Fibroblast of skin of right biceps (primary cell): ENCODE measurements around the gene DUSP3.

Experiments used
- DNase-seq: peaks from one replicate; pipeline ENCODE4 v3.0.0-alpha.2; 2013

Gene DUSP3

DNA sequence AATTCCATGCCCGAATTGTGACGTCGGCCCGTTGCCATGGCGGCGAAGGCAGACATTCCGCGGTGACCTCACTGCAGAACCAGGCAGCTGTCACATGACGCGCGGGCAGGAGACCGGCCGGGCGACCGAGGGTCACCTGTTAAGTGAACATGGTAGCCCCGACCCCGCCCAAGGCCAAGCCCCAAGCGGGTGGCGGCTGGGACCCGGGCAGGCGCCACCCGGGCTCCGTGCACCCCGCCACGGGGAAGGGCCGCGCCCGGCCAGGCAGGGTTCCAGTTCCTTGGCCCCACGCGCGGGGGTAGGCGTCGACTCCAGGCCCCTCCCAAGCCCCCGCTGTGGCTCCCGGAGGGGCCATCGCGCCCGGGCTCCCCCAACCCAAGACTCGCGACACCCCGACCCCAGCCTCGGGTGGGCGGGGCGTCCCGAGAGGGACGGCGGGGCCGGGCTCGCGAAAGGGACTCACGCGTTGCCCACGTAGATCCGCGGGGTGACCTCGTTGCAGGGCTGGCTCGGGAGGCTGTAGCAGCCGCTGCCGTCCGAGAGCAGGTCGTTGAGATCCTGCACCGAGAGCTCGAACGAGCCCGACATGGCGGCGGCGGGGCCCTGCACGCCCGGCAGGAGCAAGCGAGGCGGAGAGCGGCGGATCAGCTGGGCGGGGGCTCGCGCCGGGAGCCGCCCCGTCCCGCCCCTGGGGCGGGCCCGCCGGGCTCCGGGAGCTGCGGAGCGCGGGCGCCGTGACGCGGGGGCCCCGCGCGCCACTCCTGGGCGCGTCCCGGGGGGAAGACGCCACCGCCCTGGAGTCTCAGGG is at the start of gene DUSP3:
DUSP3 (minus strand) TSS at position 641 of the 808 bp plus-strand sequence; CDS start at position 588, 53 bp downstream.
- DNase-seq = peak; percentile 87

DNA sequence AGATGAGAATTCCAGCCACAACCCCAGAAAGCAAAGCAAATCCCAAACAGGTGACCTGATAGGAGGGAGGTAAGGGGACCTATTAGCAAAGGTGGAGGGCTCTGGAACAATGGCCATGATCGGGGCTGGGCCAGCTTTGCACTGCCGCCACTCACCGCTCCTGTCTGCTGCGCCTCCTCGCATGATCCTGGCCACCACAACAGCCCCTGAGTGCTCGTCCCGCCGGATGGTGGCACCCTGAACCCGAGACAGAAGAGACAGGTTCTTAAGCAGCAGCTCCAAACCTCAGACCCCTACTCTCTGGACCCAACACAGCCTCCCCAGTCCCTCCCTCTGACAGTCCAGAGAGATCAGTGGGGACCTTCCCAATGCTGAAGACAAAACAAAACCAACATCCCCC is 48.8 kb upstream of the DUSP3 start:
- no peak for DNase-seq

DNA sequence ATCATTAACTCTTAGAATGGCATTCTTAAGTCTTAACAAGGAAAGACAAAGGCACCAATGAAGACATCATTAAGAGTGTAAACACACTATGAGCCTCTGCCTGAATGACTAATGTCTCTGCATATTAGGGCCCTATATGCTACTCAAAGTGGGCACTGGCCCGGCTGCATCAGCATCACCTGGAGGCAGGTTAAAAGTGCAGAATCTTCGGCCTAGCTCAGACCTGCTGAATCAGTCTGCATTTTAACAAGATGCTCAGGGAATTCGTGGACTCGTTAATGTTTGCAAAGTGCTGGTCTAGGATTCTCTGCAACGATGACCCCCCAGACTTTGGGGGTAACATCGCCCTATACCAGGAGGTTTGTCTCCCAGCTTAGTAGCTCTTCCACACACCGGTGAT is 47.4 kb upstream of the DUSP3 start:
- no peak for DNase-seq

DNA sequence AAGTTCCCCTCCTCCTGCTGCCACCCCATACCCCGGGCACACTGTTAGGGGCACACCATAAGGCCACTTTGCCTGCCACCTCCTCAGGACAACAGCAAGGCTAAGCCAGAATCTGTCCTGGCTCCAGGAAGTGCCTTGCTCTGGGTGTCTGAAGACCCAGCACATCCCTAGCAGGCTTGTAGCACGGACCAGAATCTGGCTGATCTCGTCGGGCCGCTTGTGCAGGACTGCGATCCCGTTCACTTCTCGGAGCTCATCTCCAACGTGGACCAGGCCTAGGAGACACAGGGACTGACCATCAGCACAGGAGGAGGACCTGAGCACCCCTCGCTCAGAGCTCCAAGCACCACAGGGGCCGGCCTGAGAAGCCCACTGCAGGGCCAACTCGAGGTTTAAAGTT is 46.8 kb upstream of the DUSP3 start:
- no peak for DNase-seq

DNA sequence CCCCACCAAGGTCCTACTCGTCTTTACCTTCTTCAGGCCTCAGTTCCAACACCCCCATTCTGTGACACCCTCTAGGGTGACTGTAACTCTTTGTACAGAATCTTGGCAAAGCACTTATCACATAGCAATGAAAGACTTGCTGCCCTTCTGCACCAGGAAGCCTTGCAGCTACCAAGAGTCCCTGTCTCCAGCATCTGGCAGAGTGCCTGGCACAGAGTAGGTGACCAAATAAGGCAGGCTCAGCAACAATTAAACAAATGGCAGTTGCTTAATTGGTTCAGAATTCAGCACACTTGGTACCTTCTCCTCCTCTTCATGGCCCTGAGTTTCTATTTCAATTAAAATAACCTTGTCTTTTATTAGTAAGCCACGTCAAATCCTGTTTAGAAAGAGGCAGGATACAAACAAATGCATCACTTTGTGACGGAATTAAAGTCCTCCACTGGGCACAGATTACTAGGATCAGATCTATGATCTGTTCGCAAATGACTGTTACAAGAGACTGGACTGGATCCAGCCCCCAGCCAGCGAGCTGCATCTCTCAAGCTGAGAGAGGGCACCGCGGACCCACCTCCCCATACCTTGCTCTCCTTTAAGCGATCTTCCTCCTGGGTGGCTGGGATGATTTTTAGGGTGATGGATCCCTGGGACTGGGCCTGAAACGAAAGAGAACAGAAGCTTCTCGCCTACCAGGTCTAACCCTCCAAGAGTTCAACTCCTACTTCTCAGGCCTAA is 44.7 kb upstream of the DUSP3 start:
- no peak for DNase-seq

DNA sequence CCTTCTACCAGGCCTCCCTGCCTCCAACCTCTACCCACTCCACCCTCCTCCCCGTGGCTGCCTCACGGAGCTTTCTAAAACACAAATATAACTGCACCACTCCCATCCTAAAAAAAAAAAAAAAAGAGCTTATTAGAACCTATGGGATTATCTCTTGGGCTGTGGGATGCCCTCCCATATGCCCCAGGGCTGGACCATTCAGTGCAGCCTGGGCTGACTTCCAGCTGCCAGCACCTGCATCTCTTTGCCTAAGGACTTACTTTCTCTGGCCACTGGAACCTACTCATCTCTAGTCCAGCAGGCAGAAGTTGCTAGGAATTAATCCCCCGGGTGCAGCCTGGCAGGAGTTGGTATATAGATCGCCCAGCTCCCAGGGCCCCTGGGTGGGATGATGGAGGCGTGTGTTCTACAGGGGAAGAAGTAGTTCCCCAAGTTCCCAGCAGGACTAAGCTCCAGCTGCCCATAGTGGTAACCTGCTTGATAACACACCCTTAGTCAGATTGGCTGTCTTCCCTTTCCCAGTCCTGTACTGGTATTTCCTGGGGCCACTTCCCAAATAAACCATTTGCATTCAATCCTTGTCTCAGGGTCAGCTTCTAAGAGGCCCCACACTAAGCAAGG is 43.9 kb upstream of the DUSP3 start:
- DNase-seq = no peak

DNA sequence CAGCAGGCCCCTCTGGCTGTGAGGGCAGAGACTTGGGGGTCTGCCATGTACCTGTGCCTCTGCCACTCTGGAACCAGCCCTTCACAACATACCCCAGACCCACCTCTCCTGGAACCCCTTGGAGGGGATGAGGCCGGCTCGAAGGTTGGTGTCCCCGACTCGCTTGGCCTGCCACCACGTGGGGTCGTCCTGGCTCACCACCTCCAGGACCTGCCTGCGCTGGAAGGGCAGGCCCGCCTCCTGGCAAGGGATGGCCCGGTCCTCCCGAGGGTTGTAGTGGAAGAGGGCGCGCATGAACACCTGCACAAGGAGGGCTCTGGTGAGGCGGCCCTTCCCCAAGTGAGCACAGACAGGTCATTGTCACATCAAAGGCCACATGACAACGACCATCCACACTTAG is 42.0 kb upstream of the DUSP3 start:
- DNase-seq = no peak

DNA sequence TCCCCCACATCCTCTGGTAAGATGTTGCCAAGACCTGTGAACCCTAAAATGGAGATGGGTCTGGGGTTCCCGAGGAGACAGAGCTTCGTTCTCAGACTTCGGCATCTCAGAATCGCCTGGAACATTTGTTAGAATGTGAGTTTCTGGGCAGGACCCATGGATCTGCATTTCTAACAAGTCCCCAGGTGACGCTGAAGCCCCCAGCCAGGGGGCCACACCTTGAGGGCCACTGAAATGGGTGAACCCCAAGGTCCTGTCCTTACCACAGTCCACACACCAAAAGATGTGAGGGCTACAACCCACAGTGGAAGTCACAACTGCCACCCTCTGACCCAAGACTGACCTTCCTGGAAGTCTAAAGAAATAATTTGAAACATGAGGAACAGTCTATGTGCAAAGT is 40.2 kb upstream of the DUSP3 start:
- no peak for DNase-seq

DNA sequence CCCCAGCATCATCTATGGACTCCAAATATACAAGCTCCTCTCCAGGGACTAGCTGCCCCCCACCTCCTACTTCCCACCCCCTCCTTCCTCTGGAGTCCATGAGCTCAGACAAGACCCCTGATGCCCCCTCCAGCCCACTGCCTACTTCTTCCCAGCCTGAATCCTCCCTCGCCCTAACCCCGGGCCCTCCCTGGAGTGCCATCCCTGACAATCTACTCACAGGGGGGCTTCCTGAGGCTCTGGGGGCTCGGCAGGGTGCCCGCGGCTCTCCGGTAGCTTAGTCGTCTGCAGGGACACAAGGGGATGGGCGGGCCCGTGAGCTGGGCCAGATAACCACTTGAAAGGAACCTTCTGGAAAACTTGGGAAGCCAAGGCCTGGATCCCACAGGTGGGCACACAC is 39.0 kb upstream of the DUSP3 start:
- no peak for DNase-seq

DNA sequence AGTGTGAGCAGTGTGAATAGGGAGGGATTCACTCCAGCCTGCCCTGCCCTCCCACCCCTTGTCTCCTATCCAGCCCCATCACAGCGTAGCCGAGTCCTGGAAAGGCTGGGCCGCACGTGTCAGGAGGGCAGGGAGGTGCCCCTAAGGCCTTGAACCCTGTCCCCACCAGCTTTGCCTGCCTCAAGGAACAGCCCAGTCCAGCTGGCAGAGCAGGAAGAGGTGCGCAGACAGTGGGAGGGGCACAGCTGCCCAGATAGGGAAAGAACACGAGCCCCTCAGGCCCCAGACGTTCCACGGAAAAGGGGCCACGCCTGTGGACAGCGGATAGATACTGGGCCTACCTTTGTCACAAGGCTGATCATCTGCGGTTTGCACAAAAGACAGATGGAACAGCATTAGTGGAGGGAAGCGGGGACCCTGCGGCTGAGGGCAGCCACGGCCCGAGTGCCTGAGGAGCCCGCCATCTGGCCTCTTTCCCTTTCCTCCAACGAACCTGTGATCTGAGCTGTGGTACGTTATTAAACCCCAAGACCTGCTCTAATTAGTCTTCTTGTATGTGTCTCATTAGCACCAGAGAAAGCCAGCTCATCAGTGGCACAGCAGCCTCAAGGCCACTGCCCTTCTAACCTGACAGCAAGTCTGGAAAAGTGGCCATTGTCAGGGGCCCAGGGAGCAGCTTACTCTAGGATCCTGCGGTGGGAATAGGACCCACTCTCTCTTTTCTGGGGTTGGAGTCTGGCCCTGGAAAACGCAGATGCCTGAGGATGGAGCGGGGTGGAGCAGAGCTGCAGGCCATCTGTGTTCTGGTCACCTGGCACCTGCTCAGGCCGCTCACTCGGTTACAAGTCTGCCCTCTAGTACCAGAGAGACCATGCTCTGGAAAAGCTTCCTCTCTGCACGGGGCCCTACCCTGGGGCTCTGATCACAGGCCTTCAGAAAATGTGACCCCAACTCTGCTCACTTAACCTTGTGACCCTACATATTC is 37.9 kb upstream of the DUSP3 start:
- no peak for DNase-seq

DNA sequence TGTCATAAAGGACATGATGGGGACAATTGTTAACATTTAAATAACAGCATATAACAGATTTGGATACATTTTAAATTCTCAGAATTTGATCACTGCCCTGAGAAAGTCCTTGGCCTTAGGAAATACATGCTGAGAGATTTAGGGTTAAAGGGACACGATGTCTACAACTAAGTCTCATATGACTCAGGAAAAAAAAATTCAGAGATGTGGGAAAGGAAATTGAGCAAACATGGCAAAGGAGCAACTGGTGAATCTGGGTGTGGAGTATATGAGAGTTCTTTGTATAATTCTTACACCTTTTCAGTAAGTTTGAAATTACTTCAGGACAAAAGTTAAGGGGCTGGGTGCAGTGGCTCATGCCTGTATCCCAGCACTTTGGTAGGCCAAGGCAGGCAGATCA is 35.9 kb upstream of the DUSP3 start:
- DNase-seq = peak; percentile 74

DNA sequence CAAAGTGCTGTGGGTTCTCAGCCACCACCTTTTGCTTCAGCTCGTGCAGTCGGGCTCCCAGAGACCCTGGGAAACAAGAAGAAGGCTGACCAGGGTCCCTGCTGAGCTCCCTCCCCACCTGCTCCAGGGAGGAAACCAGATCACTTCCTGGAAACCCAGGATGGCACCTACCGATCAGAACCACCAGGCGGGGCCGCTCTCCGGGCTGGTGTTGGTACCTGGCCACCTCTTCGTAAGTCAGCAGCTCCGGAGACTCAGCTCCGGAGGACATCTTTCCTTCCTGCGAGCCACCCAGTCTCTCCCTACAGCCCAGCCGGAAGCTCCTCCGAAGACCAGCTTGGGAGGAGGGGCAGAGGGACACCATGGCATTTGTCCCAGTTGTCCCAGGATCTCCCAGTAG is 35.2 kb upstream of the DUSP3 start:
- no peak for DNase-seq

DNA sequence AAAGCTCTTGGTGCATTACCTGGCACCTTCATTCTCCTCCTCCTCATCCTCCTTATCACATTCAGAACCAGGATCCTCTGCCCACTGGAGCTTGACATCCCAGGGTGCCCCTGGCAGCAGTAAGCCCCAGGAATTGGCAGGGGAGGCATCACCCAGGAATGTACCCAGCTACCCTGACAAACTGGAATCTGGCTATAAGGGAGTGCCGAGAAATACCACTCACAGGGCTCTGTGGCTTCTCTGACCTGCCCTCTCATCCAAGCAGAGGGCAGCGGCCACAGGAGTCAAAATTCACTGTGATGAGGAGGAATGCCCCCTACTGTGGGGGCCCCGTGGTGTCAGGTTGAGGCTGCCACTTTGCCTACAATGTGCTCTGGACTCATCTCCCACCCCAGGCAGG is 34.6 kb upstream of the DUSP3 start:
- no peak for DNase-seq

DNA sequence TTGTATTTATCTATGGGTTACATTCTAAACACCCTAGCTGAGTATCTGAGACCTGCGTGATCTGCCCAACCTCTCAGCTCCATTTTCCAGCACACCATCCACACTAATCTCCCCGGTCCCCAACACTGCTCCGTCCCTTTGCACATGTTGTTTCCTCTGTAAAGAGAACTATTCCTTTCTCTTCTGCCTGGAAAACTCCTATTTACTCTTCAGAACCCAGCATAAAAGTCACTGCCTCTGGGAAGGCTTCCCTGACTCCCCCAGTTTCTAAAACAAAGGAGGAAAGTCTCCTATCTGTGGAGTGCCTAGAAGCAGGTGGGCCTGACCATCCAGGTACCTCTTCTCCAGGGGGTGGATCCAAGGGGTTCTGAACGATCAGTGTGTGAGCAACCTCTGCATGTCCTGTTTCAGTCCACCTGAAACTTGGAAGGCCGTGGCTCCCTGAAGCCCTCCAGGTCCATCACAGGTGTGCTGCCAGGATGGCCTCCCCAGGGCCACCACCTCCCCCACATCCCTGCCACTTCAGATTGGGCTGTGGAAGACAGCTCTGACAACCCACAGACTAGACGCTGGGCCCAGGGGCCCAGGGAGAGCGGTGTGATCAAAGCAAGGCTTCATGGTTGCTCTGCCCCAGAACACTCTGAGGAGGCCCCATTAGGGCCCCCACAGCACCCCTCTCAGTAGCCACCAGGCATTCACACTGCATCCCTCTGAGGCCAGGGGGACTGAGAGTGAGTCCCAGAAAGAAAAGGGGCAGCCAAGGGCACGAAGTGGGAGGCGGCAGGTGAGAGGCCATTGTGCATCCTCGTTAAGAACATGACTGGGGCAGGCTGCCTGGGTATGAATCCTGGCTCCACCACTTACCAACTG is 33.9 kb upstream of the DUSP3 start:
- DNase-seq = no peak

DNA sequence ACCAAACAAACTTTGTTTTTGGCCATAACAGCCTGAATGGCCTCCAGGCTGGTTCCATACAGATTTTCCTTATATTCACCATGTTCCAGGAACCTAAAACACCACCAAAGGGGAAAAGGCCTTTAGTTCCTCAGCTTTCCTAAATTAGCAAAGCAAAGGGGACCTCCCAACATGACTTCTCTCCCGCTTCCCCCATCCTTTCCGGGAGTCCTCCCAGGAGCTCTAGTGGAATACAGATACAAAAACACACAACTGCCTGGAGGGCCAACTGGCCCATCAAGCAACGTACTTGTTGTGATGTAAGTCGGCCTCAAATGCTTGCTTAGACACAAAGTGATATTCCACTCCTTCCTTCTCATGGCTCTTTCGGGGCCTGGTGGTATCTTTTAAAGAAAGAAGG is 32.0 kb upstream of the DUSP3 start:
- no peak for DNase-seq

DNA sequence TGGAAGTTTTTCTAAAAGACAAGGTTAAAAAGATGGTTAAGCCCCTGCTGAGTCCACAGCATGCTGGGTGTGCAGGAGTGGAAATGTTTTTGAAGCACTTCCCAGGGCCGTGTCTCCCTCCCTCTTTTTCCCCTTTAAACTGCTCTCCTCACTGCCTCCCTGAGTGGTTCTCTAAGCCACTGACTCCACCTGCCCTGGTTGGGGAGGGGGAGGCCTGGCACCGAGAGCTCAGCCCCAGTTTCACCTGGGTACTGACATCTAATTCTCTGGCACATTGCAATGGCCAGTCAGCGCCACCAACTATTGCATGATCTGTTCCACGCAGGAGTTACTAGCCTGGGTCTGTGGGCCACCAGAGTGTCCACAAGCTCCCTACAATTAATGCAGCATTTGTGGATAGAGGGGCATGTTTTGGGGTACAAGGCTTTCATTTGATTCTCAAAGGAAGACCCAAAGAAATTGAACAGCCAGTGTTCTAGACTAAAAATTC is 31.5 kb upstream of the DUSP3 start:
- DNase-seq = no peak

DNA sequence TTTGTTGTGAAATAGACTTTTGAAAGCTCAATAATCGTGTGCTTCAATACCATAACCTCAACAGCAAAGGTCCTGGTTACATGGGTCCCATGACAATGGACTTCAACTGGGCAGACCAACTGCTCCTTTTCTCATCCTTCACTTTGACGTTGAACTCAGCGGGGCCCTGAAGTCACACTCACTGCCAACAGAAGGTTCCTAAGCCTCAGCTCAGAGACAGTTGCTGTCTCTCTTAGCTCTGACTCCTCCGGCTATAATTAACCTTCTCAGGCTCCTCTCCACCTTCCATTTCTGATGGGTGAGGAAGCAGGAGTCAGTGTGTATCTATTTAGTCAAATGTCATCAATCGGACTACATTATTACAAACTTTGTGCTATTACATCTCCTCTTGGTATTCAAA is 30.3 kb upstream of the DUSP3 start:
- DNase-seq = no peak

DNA sequence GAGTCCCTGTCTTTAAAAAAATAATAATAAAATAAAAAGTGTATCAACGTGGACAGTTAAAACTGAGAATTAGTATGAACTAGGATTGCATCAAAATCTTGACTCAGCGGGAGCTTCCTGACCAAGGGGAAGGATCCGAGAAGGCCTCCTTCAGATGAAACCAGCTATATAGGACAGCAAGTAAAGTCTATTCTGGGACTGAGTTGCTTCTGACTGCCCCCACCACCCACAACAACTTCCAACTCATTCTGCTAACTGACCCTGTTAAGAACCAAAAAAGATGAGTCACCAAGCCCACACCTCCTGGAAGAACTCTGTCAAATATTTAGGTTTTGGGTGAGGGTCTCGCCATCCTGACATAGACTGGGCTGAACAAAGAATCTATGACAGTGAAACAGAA is 29.3 kb upstream of the DUSP3 start:
- DNase-seq = no peak

DNA sequence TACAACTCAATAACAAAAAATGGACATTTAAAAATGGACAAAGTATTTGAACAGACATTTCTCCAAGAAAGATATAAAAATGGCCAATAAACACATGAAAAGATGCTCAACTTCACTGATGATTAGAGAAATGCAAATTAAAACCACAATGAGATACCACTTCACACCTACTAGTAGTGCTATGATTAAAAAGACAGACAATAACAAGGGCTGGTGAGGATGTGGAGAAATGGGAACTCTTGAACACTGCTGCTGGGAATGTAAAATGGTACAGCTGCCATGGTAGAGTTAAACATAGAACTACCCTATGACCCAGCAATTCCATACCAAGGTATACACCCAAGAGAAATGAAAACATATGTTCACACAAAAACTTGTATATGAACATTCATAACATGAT is 26.3 kb upstream of the DUSP3 start:
- no peak for DNase-seq

DNA sequence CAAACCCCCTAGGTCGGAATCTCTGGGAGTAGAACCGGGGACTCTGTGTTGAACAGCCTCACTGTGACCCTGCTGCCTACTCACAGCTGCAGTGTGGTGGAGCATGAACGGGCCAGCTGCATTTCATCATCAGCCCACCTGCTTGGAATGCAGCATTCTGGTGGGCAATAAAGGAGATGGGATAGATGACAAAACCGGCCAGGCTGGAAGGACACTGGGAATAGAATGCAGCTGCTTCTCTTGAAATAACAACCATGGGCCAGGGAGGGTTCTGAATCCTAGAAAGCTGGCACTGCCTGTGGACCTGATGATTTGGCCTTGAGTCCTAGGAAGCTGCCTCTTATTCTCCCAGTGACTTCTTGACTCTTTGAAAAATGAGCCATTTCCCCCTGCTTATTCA is 25.0 kb upstream of the DUSP3 start:
- DNase-seq = no peak

DNA sequence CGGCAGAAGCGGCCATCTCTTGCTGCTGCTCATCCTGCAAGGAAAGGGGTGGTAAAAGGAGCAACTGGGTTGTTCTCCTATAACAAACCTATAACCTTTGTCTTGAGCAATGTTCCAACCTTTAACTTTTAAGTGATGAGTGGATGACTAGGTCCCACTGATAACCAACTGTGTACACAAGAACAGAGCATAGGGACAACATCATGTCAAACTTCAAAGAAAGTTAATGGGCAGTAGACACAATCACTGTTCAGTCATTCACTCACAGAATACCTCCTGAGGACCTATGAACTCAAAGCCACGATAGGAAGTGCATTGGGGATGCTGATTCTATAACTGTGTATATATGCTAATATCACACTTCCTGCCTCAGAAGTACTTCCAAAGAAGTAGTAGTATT is 23.1 kb upstream of the DUSP3 start:
- DNase-seq = no peak

DNA sequence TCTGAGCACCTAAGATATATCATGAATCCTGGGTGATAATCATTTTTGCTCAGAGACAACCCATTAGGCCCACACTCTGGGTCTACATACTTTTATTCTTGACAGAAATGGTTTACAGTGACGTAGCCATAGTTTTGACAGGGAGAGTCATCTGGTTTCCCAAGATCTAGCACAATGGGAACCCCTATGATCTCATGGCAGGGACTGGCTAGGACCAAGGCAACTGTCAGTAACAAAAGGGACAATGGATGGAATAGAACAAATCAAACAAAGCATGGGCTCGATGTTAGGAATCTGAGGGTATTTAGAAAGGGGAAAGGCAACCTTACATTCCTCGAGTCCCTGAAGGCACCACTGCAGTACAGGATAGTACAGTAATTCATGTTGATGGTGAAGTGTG is 22.0 kb upstream of the DUSP3 start:
- no peak for DNase-seq
